ENCODE measurements around the gene RYK.

DNA sequence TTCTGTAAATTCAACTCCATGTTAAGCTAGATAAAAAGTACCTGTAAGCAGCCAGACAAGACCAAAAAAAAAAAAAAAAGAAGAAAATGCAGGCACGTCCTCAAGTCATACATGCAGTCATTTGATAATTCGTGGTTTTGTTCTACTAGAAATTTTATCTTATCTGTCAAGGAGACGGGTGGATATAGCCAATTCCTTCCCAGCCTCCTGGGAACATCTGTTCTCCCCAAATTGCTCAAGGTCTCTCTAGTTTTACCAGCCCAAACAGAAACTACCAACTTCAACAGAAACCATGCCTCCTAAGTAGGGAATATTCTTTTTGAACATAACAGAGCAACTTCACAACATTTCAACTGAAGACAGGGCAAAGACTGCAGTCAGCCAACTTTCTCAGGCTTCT, 19.5 kb downstream of the RYK start:
- TF ChIP-seq, protein P1, sequence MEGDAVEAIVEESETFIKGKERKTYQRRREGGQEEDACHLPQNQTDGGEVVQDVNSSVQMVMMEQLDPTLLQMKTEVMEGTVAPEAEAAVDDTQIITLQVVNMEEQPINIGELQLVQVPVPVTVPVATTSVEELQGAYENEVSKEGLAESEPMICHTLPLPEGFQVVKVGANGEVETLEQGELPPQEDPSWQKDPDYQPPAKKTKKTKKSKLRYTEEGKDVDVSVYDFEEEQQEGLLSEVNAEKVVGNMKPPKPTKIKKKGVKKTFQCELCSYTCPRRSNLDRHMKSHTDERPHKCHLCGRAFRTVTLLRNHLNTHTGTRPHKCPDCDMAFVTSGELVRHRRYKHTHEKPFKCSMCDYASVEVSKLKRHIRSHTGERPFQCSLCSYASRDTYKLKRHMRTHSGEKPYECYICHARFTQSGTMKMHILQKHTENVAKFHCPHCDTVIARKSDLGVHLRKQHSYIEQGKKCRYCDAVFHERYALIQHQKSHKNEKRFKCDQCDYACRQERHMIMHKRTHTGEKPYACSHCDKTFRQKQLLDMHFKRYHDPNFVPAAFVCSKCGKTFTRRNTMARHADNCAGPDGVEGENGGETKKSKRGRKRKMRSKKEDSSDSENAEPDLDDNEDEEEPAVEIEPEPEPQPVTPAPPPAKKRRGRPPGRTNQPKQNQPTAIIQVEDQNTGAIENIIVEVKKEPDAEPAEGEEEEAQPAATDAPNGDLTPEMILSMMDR (IDR thresholded peaks at IDR 0.05; ENCODE audit: low read depth, low read length, poor library complexity, severe bottlenecking), result no peak
- no peak for TF ChIP-seq EZH2phosphoT487 (IDR thresholded peaks at IDR 0.05; ENCODE audit: borderline replicate concordance, low read length)
